Measurements from ENCODE around the gene GRIFIN.

DNA sequence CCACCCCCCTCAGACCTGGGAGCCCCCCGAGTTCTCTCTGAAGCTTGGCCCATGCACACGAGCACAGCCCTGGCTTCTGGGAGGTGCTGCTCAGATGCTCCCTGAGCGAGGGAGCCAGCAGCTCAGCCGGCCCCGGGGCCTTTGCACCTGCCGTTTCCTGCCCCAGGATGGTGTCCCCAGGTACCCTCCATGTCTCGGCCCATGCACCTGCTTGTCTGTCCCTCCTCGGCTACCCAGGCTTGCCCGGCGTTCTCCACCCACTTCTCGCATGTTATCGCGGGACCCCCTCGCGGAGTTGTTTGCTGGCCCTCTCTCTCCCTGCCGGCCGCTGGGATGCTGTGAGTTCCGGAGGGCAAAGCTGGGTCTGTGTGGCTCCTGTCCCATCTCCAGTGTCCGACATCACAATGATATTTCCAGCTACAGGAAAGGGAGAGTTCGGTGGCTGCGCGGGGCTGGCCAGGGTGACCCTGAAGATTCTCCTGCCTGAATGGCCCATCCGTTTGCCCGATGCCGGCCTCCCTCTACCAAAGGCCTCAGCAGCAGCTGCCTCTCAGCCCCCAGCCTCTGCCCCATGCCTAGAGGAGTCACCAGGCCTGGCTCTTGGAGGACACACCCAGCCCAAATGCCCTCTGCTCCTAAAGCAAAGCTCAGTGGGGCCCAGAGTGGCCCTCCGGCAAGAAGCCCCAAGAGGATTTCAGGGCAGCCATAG is 31.2 kb upstream of the GRIFIN start:
- TF ChIP-seq, protein P1, sequence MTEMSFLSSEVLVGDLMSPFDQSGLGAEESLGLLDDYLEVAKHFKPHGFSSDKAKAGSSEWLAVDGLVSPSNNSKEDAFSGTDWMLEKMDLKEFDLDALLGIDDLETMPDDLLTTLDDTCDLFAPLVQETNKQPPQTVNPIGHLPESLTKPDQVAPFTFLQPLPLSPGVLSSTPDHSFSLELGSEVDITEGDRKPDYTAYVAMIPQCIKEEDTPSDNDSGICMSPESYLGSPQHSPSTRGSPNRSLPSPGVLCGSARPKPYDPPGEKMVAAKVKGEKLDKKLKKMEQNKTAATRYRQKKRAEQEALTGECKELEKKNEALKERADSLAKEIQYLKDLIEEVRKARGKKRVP (CRISPR knock-in tag; IDR thresholded peaks at IDR 0.05): no peak
- TF ChIP-seq EZH2 (IDR thresholded peaks at IDR 0.05; ENCODE audit: borderline replicate concordance, low read depth, low read length): no peak
- TF ChIP-seq KDM1A (IDR thresholded peaks at IDR 0.05): no peak
- TF ChIP-seq, protein P2, sequence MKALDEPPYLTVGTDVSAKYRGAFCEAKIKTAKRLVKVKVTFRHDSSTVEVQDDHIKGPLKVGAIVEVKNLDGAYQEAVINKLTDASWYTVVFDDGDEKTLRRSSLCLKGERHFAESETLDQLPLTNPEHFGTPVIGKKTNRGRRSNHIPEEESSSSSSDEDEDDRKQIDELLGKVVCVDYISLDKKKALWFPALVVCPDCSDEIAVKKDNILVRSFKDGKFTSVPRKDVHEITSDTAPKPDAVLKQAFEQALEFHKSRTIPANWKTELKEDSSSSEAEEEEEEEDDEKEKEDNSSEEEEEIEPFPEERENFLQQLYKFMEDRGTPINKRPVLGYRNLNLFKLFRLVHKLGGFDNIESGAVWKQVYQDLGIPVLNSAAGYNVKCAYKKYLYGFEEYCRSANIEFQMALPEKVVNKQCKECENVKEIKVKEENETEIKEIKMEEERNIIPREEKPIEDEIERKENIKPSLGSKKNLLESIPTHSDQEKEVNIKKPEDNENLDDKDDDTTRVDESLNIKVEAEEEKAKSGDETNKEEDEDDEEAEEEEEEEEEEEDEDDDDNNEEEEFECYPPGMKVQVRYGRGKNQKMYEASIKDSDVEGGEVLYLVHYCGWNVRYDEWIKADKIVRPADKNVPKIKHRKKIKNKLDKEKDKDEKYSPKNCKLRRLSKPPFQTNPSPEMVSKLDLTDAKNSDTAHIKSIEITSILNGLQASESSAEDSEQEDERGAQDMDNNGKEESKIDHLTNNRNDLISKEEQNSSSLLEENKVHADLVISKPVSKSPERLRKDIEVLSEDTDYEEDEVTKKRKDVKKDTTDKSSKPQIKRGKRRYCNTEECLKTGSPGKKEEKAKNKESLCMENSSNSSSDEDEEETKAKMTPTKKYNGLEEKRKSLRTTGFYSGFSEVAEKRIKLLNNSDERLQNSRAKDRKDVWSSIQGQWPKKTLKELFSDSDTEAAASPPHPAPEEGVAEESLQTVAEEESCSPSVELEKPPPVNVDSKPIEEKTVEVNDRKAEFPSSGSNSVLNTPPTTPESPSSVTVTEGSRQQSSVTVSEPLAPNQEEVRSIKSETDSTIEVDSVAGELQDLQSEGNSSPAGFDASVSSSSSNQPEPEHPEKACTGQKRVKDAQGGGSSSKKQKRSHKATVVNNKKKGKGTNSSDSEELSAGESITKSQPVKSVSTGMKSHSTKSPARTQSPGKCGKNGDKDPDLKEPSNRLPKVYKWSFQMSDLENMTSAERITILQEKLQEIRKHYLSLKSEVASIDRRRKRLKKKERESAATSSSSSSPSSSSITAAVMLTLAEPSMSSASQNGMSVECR (CRISPR knock-in tag; IDR thresholded peaks at IDR 0.05): no peak
- no peak for TF ChIP-seq EP300 (IDR thresholded peaks at IDR 0.05; ENCODE audit: low read length)
- TF ChIP-seq NEUROD1 (IDR thresholded peaks at IDR 0.05; ENCODE audit: borderline replicate concordance, low read depth, low read length, partially characterized antibody): no peak
- no peak for TF ChIP-seq CEBPG (CRISPR knock-in tag; IDR thresholded peaks at IDR 0.05)
- no peak for TF ChIP-seq CEBPG (tag; conservative IDR thresholded peaks at IDR 0.05 in 1 of 2, IDR thresholded peaks at IDR 0.05 in 1 of 2)
- TF ChIP-seq, protein P3, sequence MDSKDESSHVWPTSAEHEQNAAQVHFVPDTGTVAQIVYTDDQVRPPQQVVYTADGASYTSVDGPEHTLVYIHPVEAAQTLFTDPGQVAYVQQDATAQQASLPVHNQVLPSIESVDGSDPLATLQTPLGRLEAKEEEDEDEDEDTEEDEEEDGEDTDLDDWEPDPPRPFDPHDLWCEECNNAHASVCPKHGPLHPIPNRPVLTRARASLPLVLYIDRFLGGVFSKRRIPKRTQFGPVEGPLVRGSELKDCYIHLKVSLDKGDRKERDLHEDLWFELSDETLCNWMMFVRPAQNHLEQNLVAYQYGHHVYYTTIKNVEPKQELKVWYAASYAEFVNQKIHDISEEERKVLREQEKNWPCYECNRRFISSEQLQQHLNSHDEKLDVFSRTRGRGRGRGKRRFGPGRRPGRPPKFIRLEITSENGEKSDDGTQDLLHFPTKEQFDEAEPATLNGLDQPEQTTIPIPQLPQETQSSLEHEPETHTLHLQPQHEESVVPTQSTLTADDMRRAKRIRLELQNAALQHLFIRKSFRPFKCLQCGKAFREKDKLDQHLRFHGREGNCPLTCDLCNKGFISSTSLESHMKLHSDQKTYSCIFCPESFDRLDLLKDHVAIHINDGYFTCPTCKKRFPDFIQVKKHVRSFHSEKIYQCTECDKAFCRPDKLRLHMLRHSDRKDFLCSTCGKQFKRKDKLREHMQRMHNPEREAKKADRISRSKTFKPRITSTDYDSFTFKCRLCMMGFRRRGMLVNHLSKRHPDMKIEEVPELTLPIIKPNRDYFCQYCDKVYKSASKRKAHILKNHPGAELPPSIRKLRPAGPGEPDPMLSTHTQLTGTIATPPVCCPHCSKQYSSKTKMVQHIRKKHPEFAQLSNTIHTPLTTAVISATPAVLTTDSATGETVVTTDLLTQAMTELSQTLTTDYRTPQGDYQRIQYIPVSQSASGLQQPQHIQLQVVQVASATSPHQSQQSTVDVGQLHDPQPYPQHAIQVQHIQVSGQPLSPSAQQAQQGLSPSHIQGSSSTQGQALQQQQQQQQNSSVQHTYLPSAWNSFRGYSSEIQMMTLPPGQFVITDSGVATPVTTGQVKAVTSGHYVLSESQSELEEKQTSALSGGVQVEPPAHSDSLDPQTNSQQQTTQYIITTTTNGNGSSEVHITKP (IDR thresholded peaks at IDR 0.05; ENCODE audit: partially characterized antibody): no peak
- no peak for TF ChIP-seq POLR3A (IDR thresholded peaks at IDR 0.05; ENCODE audit: borderline replicate concordance, extremely low read depth, insufficient read depth, insufficient read length)
- no peak for TF ChIP-seq CHD2 (IDR thresholded peaks at IDR 0.05; ENCODE audit: low read depth, low read length)
- TF ChIP-seq, protein P4, sequence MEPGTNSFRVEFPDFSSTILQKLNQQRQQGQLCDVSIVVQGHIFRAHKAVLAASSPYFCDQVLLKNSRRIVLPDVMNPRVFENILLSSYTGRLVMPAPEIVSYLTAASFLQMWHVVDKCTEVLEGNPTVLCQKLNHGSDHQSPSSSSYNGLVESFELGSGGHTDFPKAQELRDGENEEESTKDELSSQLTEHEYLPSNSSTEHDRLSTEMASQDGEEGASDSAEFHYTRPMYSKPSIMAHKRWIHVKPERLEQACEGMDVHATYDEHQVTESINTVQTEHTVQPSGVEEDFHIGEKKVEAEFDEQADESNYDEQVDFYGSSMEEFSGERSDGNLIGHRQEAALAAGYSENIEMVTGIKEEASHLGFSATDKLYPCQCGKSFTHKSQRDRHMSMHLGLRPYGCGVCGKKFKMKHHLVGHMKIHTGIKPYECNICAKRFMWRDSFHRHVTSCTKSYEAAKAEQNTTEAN (CRISPR knock-in tag; IDR thresholded peaks at IDR 0.05): no peak
- TF ChIP-seq, protein P5, sequence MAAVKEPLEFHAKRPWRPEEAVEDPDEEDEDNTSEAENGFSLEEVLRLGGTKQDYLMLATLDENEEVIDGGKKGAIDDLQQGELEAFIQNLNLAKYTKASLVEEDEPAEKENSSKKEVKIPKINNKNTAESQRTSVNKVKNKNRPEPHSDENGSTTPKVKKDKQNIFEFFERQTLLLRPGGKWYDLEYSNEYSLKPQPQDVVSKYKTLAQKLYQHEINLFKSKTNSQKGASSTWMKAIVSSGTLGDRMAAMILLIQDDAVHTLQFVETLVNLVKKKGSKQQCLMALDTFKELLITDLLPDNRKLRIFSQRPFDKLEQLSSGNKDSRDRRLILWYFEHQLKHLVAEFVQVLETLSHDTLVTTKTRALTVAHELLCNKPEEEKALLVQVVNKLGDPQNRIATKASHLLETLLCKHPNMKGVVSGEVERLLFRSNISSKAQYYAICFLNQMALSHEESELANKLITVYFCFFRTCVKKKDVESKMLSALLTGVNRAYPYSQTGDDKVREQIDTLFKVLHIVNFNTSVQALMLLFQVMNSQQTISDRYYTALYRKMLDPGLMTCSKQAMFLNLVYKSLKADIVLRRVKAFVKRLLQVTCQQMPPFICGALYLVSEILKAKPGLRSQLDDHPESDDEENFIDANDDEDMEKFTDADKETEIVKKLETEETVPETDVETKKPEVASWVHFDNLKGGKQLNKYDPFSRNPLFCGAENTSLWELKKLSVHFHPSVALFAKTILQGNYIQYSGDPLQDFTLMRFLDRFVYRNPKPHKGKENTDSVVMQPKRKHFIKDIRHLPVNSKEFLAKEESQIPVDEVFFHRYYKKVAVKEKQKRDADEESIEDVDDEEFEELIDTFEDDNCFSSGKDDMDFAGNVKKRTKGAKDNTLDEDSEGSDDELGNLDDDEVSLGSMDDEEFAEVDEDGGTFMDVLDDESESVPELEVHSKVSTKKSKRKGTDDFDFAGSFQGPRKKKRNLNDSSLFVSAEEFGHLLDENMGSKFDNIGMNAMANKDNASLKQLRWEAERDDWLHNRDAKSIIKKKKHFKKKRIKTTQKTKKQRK (IDR thresholded peaks at IDR 0.05; ENCODE audit: borderline replicate concordance, low read depth, low read length): no peak
- TF ChIP-seq, protein P6, sequence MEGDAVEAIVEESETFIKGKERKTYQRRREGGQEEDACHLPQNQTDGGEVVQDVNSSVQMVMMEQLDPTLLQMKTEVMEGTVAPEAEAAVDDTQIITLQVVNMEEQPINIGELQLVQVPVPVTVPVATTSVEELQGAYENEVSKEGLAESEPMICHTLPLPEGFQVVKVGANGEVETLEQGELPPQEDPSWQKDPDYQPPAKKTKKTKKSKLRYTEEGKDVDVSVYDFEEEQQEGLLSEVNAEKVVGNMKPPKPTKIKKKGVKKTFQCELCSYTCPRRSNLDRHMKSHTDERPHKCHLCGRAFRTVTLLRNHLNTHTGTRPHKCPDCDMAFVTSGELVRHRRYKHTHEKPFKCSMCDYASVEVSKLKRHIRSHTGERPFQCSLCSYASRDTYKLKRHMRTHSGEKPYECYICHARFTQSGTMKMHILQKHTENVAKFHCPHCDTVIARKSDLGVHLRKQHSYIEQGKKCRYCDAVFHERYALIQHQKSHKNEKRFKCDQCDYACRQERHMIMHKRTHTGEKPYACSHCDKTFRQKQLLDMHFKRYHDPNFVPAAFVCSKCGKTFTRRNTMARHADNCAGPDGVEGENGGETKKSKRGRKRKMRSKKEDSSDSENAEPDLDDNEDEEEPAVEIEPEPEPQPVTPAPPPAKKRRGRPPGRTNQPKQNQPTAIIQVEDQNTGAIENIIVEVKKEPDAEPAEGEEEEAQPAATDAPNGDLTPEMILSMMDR (IDR thresholded peaks at IDR 0.05 in 2 of 3, conservative IDR thresholded peaks at IDR 0.05 in 1 of 3; ENCODE audit: insufficient read depth in 2 of 3, low read depth in 1 of 3, low read length in 3 of 3): no peak
